SK-N-MC (cell line): Measurements from ENCODE around the gene DCAF11.

Source experiments
- EZH2 ChIP-seq: fragments of 200-600 bp; sonication (generic); IDR thresholded peaks from one replicate; pipeline ENCODE4 v1.6.1; 2017; ENCODE audit warnings: antibody characterized with exemption
- FOXP2 ChIP-seq: optimal IDR thresholded peaks from 2 replicates; pipeline ENCODE3; 2011; ENCODE audit warnings: mild to moderate bottlenecking, moderate library complexity; ENCODE audit not compliant: insufficient read depth; ENCODE audit errors: extremely low read length, control extremely low read depth
- POLR2AphosphoS5 ChIP-seq: IDR thresholded peaks from 2 replicates; pipeline ENCODE4 v1.6.1; 2012; ENCODE audit warnings: mild to moderate bottlenecking, low read depth, low read length, borderline replicate concordance

GRCh38 chr14:24121210-24121609, 6.6 kb downstream of the DCAF11 start:
- TF ChIP-seq EZH2 (no peak), POLR2AphosphoS5 (no peak), FOXP2 (no peak)
